ENCODE results near the gene SYPL2.
"Not testable (repeated sequence)": the region's sequence is repeated elsewhere in the genome, so short reads cannot be mapped to it uniquely, and the experiment has no call there.

SYPL2 gene

DNA sequence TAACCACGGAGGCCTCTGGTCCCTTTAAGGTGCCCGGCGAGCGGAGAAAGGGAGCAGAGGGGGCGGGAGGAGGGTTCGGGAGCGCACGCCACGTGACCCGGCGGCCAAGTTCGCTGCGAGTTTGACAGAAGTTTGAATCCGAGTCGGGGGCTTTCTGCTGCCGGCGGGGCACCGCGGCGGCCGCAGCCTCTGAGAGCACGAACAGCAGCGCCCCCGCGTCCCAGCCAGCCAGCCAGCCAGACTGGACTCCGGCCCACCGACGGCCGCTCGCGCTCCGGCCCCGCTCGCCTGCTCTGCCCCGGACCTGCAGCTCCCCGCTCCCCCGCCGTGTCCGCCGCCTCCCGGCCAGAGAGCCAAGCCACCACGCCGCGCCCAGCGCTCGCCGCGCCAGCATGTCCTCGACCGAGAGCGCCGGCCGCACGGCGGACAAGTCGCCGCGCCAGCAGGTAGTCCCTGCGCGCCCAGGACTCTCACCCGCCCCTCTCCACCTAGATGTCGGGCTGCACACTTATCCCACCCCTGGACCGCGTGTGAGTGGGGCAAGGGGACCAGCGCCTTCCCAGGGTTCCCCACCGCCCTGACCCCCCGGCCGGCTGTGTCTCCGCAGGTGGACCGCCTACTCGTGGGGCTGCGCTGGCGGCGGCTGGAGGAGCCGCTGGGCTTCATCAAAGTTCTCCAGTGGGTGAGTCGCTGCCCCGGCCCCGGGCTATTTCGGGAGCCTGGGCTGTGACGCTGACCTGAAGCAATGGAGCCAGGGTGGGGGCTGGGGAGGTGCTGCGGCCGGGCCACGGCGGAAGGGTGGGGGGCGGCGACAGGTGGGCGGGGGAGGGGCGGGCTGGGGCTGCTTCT lies at the start of gene SYPL2:
Gene SYPL2 (plus strand): TSS at position 95 of the 849 bp plus-strand sequence. CDS start 298 bp downstream, at position 393.
- no peak for DNase-seq

DNA sequence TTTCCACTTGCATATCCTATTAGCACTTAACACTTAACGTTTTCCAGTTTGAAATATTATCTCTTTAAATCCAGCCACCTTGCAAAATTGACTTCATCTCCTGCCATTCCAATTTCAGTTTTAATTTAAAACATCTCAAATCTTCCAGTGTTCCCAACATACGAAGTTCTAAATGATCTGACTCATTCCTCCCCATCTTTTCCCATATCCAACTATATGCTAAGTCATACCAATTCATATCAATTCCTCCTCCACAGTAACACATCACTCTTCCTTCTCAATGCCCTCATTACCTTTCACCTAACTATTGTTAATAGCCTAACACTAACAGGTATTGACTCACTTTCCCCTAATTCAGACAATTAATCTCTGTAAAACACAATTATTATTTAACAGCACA lies 42.8 kb upstream of the SYPL2 start:
- DNase-seq = no peak

GRCh38 chr1:109425391-109426280 lies 40.7 kb upstream of the SYPL2 start:
- no peak for DNase-seq

GRCh38 chr1:109426281-109427170 lies 39.8 kb upstream of the SYPL2 start, which contains the start of gene PSMA5:
Gene PSMA5, minus strand, starts transcription at chr1:109426448. Its CDS starts 118 bp downstream, at chr1:109426330.
- DNase-seq = peak; percentile 97

DNA sequence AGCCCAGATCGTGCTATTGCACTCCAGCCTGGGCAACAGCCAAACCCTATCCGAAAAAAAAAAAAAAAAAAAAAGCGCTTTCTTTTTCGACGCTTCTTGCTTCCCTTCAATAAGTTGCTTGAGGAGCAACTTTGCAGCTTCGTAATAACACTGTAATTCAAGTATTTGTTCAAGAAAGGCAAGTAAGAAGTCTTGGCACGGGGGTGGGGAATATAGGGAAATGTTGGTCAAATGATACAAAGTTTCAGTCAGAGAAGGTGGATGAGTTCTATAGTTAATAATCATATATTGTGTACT lies 39.2 kb upstream of the SYPL2 start:
- DNase-seq = no peak

GRCh38 chr1:109432336-109432735 lies 34.0 kb upstream of the SYPL2 start:
- DNase-seq = no peak

DNA sequence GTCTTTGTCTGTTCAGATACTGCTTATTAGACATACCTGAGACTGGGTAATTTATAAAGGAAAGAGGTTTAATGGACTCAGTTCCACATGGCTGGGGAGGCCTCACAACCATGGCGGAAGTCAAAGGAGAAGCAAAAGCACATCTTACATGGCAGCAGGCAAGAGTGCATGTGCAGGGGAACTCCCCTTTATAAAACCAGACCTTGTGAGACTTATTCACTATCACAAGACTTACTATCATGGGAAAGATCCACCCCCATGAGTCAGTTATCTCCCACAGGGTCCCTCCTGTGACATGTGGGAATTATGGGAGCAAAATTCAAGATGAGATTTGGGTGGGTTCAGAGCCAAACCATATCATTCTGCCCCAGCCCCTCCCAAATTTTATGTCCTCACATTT lies 33.0 kb upstream of the SYPL2 start:
- no peak for DNase-seq

DNA sequence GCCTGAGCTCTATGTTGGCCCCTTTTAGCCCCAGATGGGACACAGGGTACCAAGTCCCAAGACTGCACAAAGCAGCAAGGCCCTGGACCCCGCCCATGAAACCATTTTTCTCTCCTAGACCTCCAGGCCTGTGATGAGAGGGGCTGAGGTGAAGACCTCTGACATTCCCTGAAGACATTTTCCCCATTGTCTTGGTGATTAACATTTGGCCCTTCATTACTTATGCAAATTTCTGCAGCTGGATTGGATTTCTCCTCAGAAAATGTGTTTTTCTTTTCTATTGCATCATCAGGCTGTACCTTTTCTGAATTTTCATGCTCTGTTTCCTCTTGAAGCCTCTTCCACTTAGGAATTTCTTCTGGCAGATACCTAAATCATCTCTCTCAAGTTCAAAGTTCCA lies 31.9 kb upstream of the SYPL2 start:
- no peak for DNase-seq

DNA sequence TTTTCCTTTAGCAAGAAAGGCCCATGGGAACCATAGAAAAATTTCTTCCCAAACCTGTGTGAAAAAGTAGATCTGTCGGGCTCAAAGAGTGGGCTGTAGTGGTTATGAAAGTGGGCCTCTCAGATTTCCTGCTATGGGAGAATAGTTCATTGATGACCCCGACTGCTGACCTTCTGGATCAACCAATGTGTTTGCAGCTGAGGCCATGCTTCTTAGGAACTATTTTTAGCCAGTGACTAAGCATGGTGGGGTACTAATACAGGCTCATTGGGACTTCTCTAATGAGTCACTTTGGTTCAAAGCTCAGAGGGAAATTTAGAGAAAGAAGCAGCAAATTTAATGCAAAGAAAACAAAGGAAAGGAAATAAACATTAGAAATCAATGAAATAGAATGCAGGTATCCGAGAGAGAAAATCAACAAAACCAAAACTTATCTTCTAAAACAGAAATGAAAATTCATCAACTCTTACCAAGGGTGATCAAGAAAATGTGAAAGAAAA lies 27.5 kb upstream of the SYPL2 start:
- no peak for DNase-seq

GRCh38 chr1:109441069-109441468 lies 25.3 kb upstream of the SYPL2 start:
- no peak for DNase-seq

DNA sequence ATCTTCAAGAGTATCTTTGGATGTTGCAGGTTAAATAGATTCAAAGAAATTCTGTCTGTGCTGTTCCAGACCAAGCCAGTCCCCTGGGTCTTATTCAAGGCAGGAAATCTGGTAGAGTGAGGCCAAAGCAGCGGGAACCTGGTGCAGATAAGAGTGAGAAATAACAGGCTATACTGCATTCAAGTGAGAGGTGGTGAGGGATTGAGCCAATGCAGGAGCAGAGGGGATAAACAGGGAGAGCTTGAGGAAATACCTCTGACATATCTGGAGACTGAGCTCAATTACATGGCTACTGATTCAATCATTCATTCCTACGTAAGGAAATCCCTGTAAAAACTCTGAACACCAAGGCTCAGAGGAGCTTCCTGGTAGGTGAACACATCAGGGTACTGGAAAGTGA lies 22.9 kb upstream of the SYPL2 start:
- no peak for DNase-seq

GRCh38 chr1:109444346-109444745 lies 22.0 kb upstream of the SYPL2 start:
- no peak for DNase-seq

- DNase-seq = not testable (repeated sequence)
These were observed 20.2 kb upstream of the SYPL2 start for GRCh38 chr1:109445949-109446695.

DNA sequence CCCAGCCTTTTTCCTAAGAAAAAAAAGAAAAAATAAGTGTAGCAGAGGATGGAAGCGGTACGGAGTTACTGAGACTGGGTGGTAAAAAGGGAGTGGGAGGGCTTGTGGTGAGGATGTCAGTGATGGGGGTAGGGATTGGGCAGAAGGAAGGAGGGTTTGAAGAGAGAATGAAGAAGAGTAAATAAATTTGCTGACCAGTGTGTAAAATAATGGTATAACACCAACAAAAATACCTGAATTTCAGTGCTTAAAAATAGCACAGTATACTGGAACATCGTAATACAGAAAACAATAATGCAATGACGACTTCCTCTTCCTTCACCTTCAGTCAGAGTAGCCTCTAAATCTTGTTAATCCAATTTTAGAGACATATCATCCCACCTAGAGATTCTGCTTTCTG lies 18.8 kb upstream of the SYPL2 start:
- DNase-seq = no peak

DNA sequence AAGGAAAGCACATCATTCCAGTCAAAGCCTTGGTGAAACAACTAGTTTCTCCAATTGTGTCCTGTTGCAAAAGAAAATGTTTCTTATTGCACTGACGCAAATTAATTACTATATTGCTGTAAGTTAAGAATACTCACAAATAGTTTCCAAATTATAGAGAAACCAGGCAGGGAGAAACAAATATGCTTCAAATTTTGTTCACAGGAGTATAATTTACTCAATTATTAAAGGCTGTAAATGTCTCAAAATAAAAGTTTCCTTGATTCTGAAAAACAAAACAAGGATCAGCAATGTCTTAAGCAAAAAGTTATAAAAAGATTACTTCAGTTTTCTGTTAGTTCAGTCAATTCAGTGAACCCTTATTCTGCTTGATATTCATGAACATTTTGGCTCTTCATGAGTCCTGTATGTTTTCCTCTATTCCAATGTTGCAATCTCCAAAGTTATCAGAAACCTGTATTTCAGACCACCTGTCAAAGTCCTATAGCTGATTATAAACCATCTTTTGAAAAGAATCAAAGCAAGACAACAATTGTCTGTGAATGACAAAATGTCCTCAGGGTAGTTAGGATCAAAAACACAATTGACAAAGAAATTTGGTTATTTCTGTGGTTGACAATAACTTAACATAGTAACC lies 11.7 kb upstream of the SYPL2 start:
- no peak for DNase-seq

- DNase-seq = no peak
These were observed 8.5 kb upstream of the SYPL2 start for GRCh38 chr1:109457819-109458218.

DNA sequence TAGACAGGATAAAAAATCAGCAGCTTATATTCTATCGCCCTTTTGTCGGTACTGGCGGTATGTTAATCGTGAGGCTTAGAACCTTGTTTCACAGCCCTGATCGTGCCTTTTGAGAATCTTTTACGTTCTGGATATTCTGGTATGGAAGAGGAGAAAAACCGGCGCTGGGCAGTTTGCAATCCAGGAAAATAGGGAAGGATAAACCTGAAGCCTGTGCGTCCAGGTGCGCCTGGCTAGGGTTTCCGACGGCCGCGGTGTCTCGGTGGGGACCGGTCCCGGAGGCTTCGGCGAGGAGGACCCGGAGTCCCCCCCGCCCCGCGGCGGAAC lies 258 bp upstream of the SYPL2 start:
- DNase-seq = no peak

GRCh38 chr1:109467301-109467777 lies 993 bp downstream of the SYPL2 start:
- DNase-seq = no peak

- no peak for DNase-seq
These were observed 1.7 kb downstream of the SYPL2 start for GRCh38 chr1:109468061-109468460.

GRCh38 chr1:109468903-109469302 lies 2.6 kb downstream of the SYPL2 start:
- no peak for DNase-seq

DNA sequence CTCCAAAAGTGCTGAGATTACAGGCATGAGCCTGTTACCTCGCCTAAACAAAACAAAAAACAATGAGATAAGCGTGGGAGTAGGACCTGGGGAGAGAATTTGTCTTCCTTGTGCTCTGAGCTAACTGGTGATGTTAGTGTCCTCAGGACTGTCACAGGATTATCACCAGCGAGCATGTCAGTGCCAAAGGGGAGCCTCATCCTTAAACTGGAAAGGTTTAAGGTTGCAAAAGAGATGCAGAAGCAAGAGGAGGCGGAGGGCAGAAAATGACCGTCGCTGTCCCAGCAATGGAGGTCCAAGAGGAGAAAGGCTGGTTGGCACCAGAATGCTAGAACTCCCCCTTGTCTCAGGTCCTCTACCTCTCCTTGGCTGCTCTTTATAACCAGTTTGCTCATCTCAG lies 3.9 kb downstream of the SYPL2 start:
- no peak for DNase-seq

DNA sequence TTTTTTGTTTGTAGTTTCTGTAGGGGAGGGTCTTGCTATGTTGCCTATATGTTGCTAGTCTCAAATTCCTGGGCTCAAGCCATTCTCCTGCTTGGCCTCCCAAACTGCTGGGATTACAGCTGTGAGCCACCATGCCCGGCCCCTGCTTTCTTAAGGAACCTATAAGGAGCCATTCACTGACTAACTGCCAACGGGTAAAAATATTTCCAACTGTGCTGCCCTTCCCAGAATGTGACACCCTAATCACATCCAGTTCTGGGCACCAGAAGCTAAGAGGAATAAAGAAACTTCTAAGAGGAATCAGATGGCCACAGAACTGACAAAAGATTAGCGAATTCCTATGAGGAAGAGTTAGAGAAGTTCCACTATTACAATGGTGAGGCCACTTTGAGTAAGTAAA lies 6.4 kb downstream of the SYPL2 start:
- DNase-seq = no peak

All from NCI-H1092 (cell line).